Right lobe of liver (tissue), 6 donors: Measurements from ENCODE around the gene NDOR1. TPM values are rescaled to one million over a fixed set of nuclear protein-coding genes. Genes with fewer than 3 reads are reported as not detected.

Source experiments
- ATAC-seq, 4 donors: fragments of 200-7000 bp; cut with Tn5 transposase; one replicate each; pipeline ENCODE4 v1.9.1; 2020; ENCODE audit warnings: mild to moderate bottlenecking in 4 of 4, moderate library complexity in 4 of 4
- DNase-seq, 3 donors: peaks; one replicate each; pipeline ENCODE4 v3.0.0-alpha.2; 2020
- H3K27ac ChIP-seq, 3 donors: fragments of 200-600 bp; one replicate each; pipeline ENCODE4 v1.8.0; 2022
- H3K27me3 ChIP-seq, 2 donors: fragments of 200-600 bp; one replicate each; pipeline ENCODE4 v1.8.0; 2022
- H3K36me3 ChIP-seq, 4 donors: fragments of 200-600 bp; sonication (generic) in 1 of 4; one replicate each; pipeline versions ENCODE4 v1.5.1 to v1.8.0; 2017 to 2022; ENCODE audit warnings: control low read depth in 1 of 4
- H3K4me1 ChIP-seq, 4 donors: fragments of 200-600 bp; sonication (generic) in 1 of 4; one replicate each; pipeline versions ENCODE4 v1.5.1 to v1.8.0; 2017 to 2022; ENCODE audit warnings: control low read depth in 1 of 4
- H3K4me3 ChIP-seq, 3 donors: fragments of 200-600 bp; one replicate each; pipeline ENCODE4 v1.8.0; 2022
- H3K9me3 ChIP-seq, 4 donors: fragments of 200-600 bp; sonication (generic) in 1 of 4; one replicate each; pipeline versions ENCODE4 v1.5.1 to v1.8.0; 2017 to 2022; ENCODE audit warnings: control low read depth in 1 of 4
- CTCF ChIP-seq, 4 donors: fragments of 200-600 bp in 3 of 4; fragments of 450-650 bp in 1 of 4; IDR thresholded peaks; one replicate each; pipeline versions ENCODE4 v1.5.1 to v1.8.0; 2016 to 2022; ENCODE audit warnings: antibody characterized with exemption in 4 of 4, mild to moderate bottlenecking in 2 of 4
- POLR2A ChIP-seq: fragments of 450-650 bp; IDR thresholded peaks from one replicate; pipeline ENCODE4 v1.6.1; 2017; ENCODE audit warnings: antibody characterized with exemption, mild to moderate bottlenecking
- WGBS: methylation state at CpG from one replicate; pipeline ENCODE4 v1.1.6; 2018; ENCODE audit warnings: low coverage, low lambda C conversion rate; ENCODE audit not compliant: insufficient coverage; ENCODE audit errors: missing lambda C conversion rate; 5-methylcytosine and 5-hydroxymethylcytosine counted together
- intact Hi-C, 2 donors: fragments of 100-400 bp; cut with DNase I; formaldehyde crosslinking; loops; one replicate each; pipeline versions ENCODE4 v1.11.2 to v1.14.1; 2022
- total RNA-seq, 6 experiments: library from RNA; depleted of rRNA in 2 of 6; stranded (reverse); fragments of >200 nt in 2 of 6; fragmentation: NEBNext Ultra II Directional in 3 of 6; extraction: Animal tissue kit (Norgen Biotek cat#: 25700) in 3 of 6; gene quantifications; one replicate each; pipeline versions ENCODE4 v1.1.0 to v1.2.4, GENCODE V29; 2016 to 2023
- donor health status: DM: no; HTN: yes; CAD: no.
- donor health status: DM: no; HTN: no; CAD: no.
- donor health status: DM: no; HTN: no; CAD: no.
- donor health status: DM: no; HTN: yes; CAD: no.
- donor health status: DM: no; HTN: yes; CAD: no.

NDOR1 gene
- total RNA-seq, 6 experiments from 2014 or later: 4.7 to 9.6 (median 7.4) TPM

GRCh38 chr9:137227853-137228505 is 22.5 kb downstream of the NDOR1 start:
- intact Hi-C loops: no loop called here

GRCh38 chr9:137228506-137228967 is 23.0 kb downstream of the NDOR1 start:
- no CpG with 5 or more reads among the region's 29 CpGs for WGBS
- Histone ChIP-seq H3K27me3 (no peaks in the 10 kb centered on the region), H3K9me3 (no peaks in the 10 kb centered on the region), H3K4me3 (no peak overlapping the region), H3K4me1 (peaks cover 0 to 8% (median 3%) of the 10 kb centered on the region in 4 donors), H3K36me3 (no peaks in the 10 kb centered on the region), H3K27ac (no peak overlapping the region)
- DNase-seq (no peak), ATAC-seq (no peak)
- no peak for TF ChIP-seq POLR2A
- no peak for TF ChIP-seq CTCF (IDR thresholded peaks at IDR 0.05)
- intact Hi-C loops: no loop called here

More at GRCh38 chr9:137227853-137228505, 22.5 kb downstream of the NDOR1 start:
- Histone ChIP-seq H3K4me1 (peaks cover 0 to 10% (median 4%) of the 10 kb centered on the region in 4 donors), H3K36me3 (no peaks in the 10 kb centered on the region), H3K27ac (no peak overlapping the region), H3K27me3 (no peaks in the 10 kb centered on the region), H3K9me3 (no peaks in the 10 kb centered on the region), H3K4me3 (no peak overlapping the region)
- ATAC-seq: no peak
- no peak for DNase-seq
- 33% methylated on average over 3 of the region's 18 CpGs for whole genome bisulfite sequencing
- TF ChIP-seq CTCF (IDR thresholded peaks at IDR 0.05) (no peak), POLR2A (no peak)

- TF ChIP-seq CTCF (IDR thresholded peaks at IDR 0.05) (no peak), POLR2A (no peak)
- Histone ChIP-seq H3K27me3 (no peaks in the 10 kb centered on the region), H3K9me3 (no peaks in the 10 kb centered on the region), H3K4me3 (no peak overlapping the region), H3K27ac (no peak overlapping the region), H3K36me3 (no peaks in the 10 kb centered on the region), H3K4me1 (peaks cover 0 to 3% (median under 1%) of the 10 kb centered on the region in 4 donors)
- WGBS: 85% methylated on average over 4 of the region's 27 CpGs
- intact Hi-C loops: no loop called here
- no peak for DNase-seq
- no peak for ATAC-seq
Observed at GRCh38 chr9:137228968-137229896, 23.7 kb downstream of the NDOR1 start.

- TF ChIP-seq POLR2A (no peak), CTCF (IDR thresholded peaks at IDR 0.05) (no peak)
- ATAC-seq (no peak), DNase-seq (no peak)
- Histone ChIP-seq H3K4me3 (no peak overlapping the region), H3K27ac (no peak overlapping the region), H3K36me3 (no peaks in the 10 kb centered on the region), H3K27me3 (no peaks in the 10 kb centered on the region), H3K4me1 (peaks cover 0 to 3% (median 0%) of the 10 kb centered on the region in 4 donors), H3K9me3 (no peaks in the 10 kb centered on the region)
- intact Hi-C loops: loop anchor here (5.0 to 10.0 kb wide), 4 partner anchors 45 to 113 kb away; partner anchors contain the start of genes ANAPC2 (in 1 of the 2) and SSNA1 (in 1 of the 2)
- WGBS: 53% methylated on average over 3 of the region's 31 CpGs
Observed at GRCh38 chr9:137229903-137230704, 24.6 kb downstream of the NDOR1 start.
